Upper lobe of right lung (tissue), 1 donor: ENCODE measurements around the gene MYPN. TPM values are rescaled to one million over a fixed set of nuclear protein-coding genes. Genes with fewer than 3 reads are reported as not detected.

Experiments used
- ATAC-seq: fragments of 200-7000 bp; cut with Tn5 transposase; one replicate; pipeline ENCODE4 v1.9.1; 2020; ENCODE audit warnings: mild to moderate bottlenecking, moderate library complexity
- DNase-seq: peaks from one replicate; pipeline ENCODE4 v3.0.0-alpha.2; 2020
- H3K27ac ChIP-seq: fragments of 200-600 bp; one replicate; pipeline ENCODE4 v1.8.0; 2022
- H3K27me3 ChIP-seq: fragments of 200-600 bp; one replicate; pipeline ENCODE4 v1.8.0; 2022; ENCODE audit warnings: mild to moderate bottlenecking
- H3K36me3 ChIP-seq: fragments of 200-600 bp; one replicate; pipeline ENCODE4 v1.8.0; 2022
- H3K4me1 ChIP-seq: fragments of 200-600 bp; one replicate; pipeline ENCODE4 v1.8.0; 2022
- H3K4me3 ChIP-seq: fragments of 200-600 bp; one replicate; pipeline ENCODE4 v1.8.0; 2022; ENCODE audit warnings: mild to moderate bottlenecking
- H3K9me3 ChIP-seq: fragments of 200-600 bp; one replicate; pipeline ENCODE4 v1.8.0; 2022
- intact Hi-C: fragments of 100-400 bp; cut with DNase I; formaldehyde crosslinking; loops from one replicate; pipeline ENCODE4 v1.11.0; 2022
- total RNA-seq: library from RNA; stranded (reverse); fragmentation: NEBNext Ultra II Directional; extraction: Animal tissue kit (Norgen Biotek cat#: 25700); gene quantifications from one replicate; pipeline ENCODE4 v1.2.1, GENCODE V29; 2021
- TF ChIP-seq, protein P1 (sequence below): fragments of 200-600 bp; IDR thresholded peaks from one replicate; pipeline ENCODE4 v1.8.0; 2022; ENCODE audit warnings: antibody characterized with exemption
- donor health status: DM: no; HTN: yes; CAD: no; lungs with severe emphysema.

The MYPN gene
- total RNA-seq, 1 donor from 2014 or later, result not detected

DNA sequence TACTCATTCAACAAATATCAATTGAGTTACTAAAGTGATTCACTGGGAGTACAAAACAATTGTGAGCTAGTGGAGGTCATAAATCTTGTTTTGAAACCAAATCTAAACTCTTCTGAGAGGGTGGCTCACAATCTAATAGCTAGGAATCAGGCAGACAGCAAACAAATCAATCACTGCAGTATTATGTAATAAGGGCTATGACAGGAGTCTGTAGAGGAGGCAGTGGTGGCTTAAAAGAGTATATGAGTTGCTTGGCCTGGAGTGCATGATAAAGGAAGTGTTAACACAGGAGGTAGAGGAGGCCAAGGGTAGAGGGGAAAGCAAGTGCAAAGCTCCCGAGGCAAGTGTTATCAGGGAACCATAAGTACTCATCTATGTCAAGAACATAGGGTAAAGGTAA, 16.5 kb downstream of the MYPN start:
- Histone ChIP-seq H3K27me3 (no peaks in the 10 kb centered on the region), H3K4me3 (no peak overlapping the region), H3K27ac (no peak overlapping the region), H3K4me1 (no peaks in the 10 kb centered on the region), H3K36me3 (no peaks in the 10 kb centered on the region), H3K9me3 (no peaks in the 10 kb centered on the region)
- intact Hi-C loops, result no loop called here
- ATAC-seq (no peak), DNase-seq (no peak)
- TF ChIP-seq, protein P1, sequence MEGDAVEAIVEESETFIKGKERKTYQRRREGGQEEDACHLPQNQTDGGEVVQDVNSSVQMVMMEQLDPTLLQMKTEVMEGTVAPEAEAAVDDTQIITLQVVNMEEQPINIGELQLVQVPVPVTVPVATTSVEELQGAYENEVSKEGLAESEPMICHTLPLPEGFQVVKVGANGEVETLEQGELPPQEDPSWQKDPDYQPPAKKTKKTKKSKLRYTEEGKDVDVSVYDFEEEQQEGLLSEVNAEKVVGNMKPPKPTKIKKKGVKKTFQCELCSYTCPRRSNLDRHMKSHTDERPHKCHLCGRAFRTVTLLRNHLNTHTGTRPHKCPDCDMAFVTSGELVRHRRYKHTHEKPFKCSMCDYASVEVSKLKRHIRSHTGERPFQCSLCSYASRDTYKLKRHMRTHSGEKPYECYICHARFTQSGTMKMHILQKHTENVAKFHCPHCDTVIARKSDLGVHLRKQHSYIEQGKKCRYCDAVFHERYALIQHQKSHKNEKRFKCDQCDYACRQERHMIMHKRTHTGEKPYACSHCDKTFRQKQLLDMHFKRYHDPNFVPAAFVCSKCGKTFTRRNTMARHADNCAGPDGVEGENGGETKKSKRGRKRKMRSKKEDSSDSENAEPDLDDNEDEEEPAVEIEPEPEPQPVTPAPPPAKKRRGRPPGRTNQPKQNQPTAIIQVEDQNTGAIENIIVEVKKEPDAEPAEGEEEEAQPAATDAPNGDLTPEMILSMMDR, result no peak

DNA sequence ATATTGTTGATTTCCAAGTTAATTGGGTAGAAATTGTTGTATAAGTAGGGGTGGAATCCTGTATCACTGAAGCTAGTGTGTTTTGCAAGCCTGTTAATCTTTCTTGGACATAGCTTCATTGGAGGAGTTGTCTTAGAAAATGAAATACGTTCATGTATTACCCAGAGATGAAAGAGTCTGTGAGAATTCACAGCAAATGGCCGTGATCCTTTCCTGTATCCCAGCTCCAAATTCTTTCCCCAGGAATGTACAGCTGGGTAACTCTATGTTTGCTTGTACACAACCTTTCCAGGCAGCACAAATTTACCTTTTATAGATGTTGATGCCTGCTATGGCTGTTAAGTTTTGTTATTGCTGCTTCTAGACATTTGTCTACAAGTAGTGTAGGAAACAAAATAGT, 18.7 kb downstream of the MYPN start:
- H3K9me3 ChIP-seq, result no peaks in the 10 kb centered on the region
- TF ChIP-seq, protein P1, result no peak
- no peak overlapping the region for H3K4me3 ChIP-seq
- intact Hi-C loops, result no loop called here
- ATAC-seq (no peak), DNase-seq (no peak)
- no peaks in the 10 kb centered on the region for H3K27me3 ChIP-seq
- no peaks in the 10 kb centered on the region for H3K36me3 ChIP-seq
- H3K27ac ChIP-seq, result no peak overlapping the region
- H3K4me1 ChIP-seq, result no peaks in the 10 kb centered on the region

DNA sequence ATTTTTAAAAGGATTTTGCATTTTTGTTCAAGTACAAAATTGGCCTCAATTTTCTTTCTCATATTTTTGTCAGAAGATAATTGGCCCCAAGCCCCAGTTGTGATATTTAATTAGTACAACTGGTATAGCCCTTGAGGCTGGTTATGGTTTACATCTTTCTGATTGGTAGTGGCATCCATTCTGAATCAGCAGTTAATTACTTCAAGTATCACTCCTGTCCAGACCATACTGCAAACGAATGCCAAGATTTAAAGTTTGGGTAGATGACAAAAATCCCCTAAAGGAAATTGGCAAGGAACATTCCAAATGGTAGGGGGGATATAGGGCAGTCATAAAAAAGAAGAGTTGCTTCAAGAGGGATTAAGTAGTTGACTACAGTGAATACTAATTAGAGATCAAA, 23.1 kb downstream of the MYPN start:
- no peaks in the 10 kb centered on the region for H3K36me3 ChIP-seq
- no peaks in the 10 kb centered on the region for H3K4me1 ChIP-seq
- H3K9me3 ChIP-seq, result no peaks in the 10 kb centered on the region
- intact Hi-C loops, result no loop called here
- H3K4me3 ChIP-seq, result no peak overlapping the region
- TF ChIP-seq, protein P1, result no peak
- no peak for DNase-seq
- H3K27me3 ChIP-seq, result no peaks in the 10 kb centered on the region
- H3K27ac ChIP-seq, result no peak overlapping the region
- ATAC-seq, result no peak

GRCh38 chr10:68133523-68133922, 24.2 kb downstream of the MYPN start:
- DNase-seq (no peak), ATAC-seq (no peak)
- Histone ChIP-seq H3K27me3 (no peaks in the 10 kb centered on the region), H3K36me3 (no peaks in the 10 kb centered on the region), H3K4me3 (no peak overlapping the region), H3K4me1 (no peaks in the 10 kb centered on the region), H3K9me3 (no peaks in the 10 kb centered on the region), H3K27ac (no peak overlapping the region)
- TF ChIP-seq, protein P1, result no peak
- intact Hi-C loops, result no loop called here

- Histone ChIP-seq H3K4me3 (no peak overlapping the region), H3K4me1 (no peaks in the 10 kb centered on the region), H3K9me3 (no peaks in the 10 kb centered on the region), H3K36me3 (no peaks in the 10 kb centered on the region), H3K27ac (no peak overlapping the region), H3K27me3 (no peaks in the 10 kb centered on the region)
- DNase-seq (no peak), ATAC-seq (no peak)
- intact Hi-C loops, result no loop called here
- TF ChIP-seq, protein P1, result no peak
These were observed 26.1 kb downstream of the MYPN start for GRCh38 chr10:68135362-68135761.
